H1 (cell line): ENCODE data around the gene LRRC30.

Experiments used
- POLR2A ChIP-seq, 2 experiments: IDR thresholded peaks; 1 replicate in 1 of 2; 2 replicates in 1 of 2; pipeline ENCODE4 v1.6.1; 2011; ENCODE audit warnings: low read depth in 2 of 2, low read length in 2 of 2, mild to moderate bottlenecking in 2 of 2; ENCODE audit errors: control extremely low read depth in 1 of 2
- SP2 ChIP-seq: IDR thresholded peaks from 2 replicates; pipeline ENCODE4 v1.6.1; 2012; ENCODE audit warnings: mild to moderate bottlenecking, low read length, inconsistent platforms
- TAF1 ChIP-seq: IDR thresholded peaks from 2 replicates; pipeline ENCODE4 v1.6.1; 2011; ENCODE audit warnings: mild to moderate bottlenecking, low read depth, low read length
- TCF12 ChIP-seq: IDR thresholded peaks from 2 replicates; pipeline ENCODE4 v1.6.1; 2011; ENCODE audit warnings: low read depth, mild to moderate bottlenecking, low read length
- TF ChIP-seq, protein P1 (sequence below), 3 experiments: IDR thresholded peaks; 1 replicate in 2 of 3; 2 replicates in 1 of 3; pipeline versions ENCODE4 v1.5.1 to v1.6.1; 2011; ENCODE audit warnings: low read length in 3 of 3, mild to moderate bottlenecking in 3 of 3, inconsistent platforms in 2 of 3, low read depth in 1 of 3, moderate library complexity in 1 of 3; ENCODE audit not compliant: insufficient read depth in 1 of 3; ENCODE audit errors: control extremely low read depth in 1 of 3
- TF ChIP-seq, protein P2 (sequence below): IDR thresholded peaks from 2 replicates; pipeline ENCODE4 v1.6.1; 2012; ENCODE audit warnings: low read length, inconsistent platforms
- TF ChIP-seq, protein P3 (sequence below): IDR thresholded peaks from 2 replicates; pipeline ENCODE4 v1.6.1; 2011; ENCODE audit warnings: low read depth, mild to moderate bottlenecking, low read length; ENCODE audit not compliant: insufficient read depth

DNA sequence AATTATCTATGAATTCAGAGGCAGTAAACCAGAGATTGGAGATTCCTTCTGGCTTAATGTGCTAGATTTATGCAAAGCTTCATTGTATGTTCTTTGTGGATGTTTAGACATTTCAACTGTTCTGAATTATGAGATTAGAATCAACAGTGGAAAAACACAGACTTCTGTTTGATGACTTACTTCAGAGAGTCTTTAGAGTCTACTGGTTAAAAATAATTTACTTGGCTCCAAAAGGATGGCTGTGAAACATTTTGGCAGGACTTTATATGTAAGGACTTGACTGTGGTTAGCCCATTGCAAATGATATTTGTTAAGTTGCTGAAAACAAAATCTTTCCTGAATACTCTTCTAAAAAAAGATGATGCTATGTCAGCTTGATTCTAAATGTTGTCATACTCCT lies 25.5 kb upstream of the LRRC30 start:
- TF ChIP-seq, protein P1, sequence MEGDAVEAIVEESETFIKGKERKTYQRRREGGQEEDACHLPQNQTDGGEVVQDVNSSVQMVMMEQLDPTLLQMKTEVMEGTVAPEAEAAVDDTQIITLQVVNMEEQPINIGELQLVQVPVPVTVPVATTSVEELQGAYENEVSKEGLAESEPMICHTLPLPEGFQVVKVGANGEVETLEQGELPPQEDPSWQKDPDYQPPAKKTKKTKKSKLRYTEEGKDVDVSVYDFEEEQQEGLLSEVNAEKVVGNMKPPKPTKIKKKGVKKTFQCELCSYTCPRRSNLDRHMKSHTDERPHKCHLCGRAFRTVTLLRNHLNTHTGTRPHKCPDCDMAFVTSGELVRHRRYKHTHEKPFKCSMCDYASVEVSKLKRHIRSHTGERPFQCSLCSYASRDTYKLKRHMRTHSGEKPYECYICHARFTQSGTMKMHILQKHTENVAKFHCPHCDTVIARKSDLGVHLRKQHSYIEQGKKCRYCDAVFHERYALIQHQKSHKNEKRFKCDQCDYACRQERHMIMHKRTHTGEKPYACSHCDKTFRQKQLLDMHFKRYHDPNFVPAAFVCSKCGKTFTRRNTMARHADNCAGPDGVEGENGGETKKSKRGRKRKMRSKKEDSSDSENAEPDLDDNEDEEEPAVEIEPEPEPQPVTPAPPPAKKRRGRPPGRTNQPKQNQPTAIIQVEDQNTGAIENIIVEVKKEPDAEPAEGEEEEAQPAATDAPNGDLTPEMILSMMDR (IDR thresholded peaks at IDR 0.05; ENCODE audit: control extremely low read depth in 1 of 3, insufficient read depth in 1 of 3, low read depth in 1 of 3, low read length in 3 of 3), result no peak
- no peak for TF ChIP-seq TCF12
- TF ChIP-seq TAF1, result no peak
- TF ChIP-seq, protein P2, sequence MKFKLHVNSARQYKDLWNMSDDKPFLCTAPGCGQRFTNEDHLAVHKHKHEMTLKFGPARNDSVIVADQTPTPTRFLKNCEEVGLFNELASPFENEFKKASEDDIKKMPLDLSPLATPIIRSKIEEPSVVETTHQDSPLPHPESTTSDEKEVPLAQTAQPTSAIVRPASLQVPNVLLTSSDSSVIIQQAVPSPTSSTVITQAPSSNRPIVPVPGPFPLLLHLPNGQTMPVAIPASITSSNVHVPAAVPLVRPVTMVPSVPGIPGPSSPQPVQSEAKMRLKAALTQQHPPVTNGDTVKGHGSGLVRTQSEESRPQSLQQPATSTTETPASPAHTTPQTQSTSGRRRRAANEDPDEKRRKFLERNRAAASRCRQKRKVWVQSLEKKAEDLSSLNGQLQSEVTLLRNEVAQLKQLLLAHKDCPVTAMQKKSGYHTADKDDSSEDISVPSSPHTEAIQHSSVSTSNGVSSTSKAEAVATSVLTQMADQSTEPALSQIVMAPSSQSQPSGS, result no peak
- TF ChIP-seq SP2, result no peak
- TF ChIP-seq POLR2A (IDR thresholded peaks at IDR 0.05; ENCODE audit: control extremely low read depth in 1 of 2, low read depth in 2 of 2, low read length in 2 of 2), result no peak
- TF ChIP-seq, protein P3, sequence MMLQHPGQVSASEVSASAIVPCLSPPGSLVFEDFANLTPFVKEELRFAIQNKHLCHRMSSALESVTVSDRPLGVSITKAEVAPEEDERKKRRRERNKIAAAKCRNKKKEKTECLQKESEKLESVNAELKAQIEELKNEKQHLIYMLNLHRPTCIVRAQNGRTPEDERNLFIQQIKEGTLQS, result no peak
